SU-DHL-6 (cell line): ENCODE data around the gene PCDHGB1.
"Not testable (repeated sequence)": the region's sequence is repeated elsewhere in the genome, so short reads cannot be mapped to it uniquely, and the experiment has no call there.

ENCODE experiments used
- CTCF ChIP-seq: fragments of 200-600 bp; sonication (generic); IDR thresholded peaks from one replicate; pipeline ENCODE4 v1.5.1; 2017; ENCODE audit warnings: antibody characterized with exemption, mild to moderate bottlenecking, low read length, moderate library complexity; ENCODE audit not compliant: insufficient read depth, poor library complexity, severe bottlenecking
- EZH2phosphoT487 ChIP-seq: fragments of 200-600 bp; sonication (generic), shearing (Covaris generic); conservative IDR thresholded peaks from 2 replicates; pipeline ENCODE4 v1.6.1; 2018; ENCODE audit warnings: mild to moderate bottlenecking, antibody characterized with exemption, low read length, moderate library complexity, mixed read lengths

DNA sequence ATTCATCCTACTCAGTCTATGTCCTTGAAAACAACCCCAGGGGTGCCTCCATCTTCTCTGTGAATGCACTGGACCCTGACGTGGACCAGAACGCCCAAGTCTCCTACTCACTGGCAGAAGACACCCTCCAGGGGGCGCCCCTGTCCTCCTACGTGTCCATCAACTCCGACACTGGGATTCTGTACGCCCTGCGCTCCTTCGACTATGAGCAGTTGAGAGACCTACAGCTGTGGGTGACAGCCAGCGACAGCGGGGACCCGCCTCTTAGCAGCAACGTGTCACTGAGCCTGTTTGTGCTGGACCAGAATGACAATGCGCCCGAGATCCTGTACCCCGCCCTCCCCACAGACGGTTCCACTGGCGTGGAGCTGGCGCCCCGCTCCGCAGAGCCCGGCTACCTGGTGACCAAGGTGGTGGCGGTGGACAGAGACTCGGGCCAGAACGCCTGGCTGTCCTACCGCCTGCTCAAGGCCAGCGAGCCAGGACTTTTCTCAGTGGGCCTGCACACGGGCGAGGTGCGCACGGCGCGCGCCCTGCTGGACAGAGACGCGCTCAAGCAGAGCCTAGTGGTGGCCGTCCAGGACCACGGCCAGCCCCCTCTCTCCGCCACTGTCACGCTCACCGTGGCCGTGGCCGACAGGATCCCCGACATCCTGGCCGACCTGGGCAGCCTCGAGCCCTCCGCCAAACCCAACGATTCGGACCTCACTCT is 25.7 kb downstream of the PCDHGB1 start:
- TF ChIP-seq CTCF, EZH2phosphoT487: not testable (repeated sequence)
